NCI-H1930 (cell line): ENCODE measurements around the gene SEPTIN14.
"Not testable (repeated sequence)": the region's sequence is repeated elsewhere in the genome, so short reads cannot be mapped to it uniquely, and the experiment has no call there.

Experiments
- DNase-seq, 2 experiments: peaks; one replicate each; lab custom pipeline; 2025; lab: John Stamatoyannopoulos, UW

SEPTIN14 gene

GRCh38 chr7:55784151-55784550 lies 78.4 kb downstream of the SEPTIN14 start:
- DNase-seq = no peak

DNA sequence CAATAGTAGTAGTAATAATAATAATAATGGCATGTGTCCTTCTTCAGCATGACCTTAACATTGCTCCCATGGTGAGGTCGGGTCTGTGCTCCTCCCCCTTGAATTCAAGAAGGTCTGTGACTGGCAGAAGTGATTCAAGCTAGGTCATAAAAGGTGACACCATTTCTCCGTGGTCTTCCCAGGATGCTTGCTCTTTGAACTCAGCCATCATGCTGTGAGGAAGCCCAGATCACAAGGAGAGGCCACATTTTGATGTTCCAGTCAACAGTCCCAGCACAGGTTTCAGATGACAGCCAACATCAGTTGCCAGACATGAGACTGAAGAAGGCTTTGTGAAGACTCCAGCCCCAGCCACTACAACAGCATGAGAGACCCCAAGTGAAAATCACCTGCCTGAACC lies 83.9 kb downstream of the SEPTIN14 start:
- no peak for DNase-seq

GRCh38 chr7:55776196-55776595 lies 86.4 kb downstream of the SEPTIN14 start:
- no peak for DNase-seq

DNA sequence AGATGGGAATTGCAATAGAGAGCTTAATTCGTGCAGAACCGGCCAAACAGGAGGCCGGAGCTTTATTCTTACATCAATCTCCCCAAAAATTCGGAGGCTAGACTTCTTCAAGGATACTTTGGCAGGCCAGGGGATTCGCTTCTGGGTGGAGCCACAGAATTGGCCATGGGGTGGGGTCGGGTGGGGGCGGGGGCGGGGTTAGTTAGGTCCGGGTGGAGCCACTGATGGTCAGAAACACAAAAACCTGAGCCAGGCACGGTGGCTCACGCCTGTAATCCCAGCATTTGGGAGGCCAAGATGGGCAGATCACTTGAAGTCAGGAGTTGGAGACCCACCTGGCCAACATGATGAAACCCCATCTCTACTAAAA lies 87.5 kb downstream of the SEPTIN14 start:
- DNase-seq = no peak

GRCh38 chr7:55774327-55775050 lies 88.1 kb downstream of the SEPTIN14 start:
- DNase-seq = peak; percentile 2 to 46

DNA sequence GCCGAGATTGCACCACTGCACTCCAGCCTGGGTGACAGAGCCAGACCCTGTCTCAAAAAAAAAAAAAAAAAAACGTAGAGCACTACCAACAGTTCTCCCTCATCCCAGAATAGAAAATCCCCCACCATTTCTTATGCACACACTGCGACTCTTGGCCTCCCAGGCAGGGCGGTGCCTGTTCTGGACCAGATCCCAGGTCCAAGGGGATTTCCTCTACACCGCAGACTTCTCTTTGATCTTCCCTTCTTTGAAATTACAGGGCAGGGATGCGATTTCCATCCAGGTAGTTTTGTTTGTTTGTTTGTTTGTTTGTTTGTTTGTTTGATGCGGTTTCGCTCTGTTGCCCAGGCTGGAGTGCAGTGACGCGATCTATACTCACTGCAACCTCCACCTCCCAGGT lies 91.8 kb downstream of the SEPTIN14 start:
- DNase-seq = no peak

- not testable (repeated sequence) for DNase-seq
Measured at GRCh38 chr7:55753274-55753862, 109.2 kb downstream of the SEPTIN14 start.

DNA sequence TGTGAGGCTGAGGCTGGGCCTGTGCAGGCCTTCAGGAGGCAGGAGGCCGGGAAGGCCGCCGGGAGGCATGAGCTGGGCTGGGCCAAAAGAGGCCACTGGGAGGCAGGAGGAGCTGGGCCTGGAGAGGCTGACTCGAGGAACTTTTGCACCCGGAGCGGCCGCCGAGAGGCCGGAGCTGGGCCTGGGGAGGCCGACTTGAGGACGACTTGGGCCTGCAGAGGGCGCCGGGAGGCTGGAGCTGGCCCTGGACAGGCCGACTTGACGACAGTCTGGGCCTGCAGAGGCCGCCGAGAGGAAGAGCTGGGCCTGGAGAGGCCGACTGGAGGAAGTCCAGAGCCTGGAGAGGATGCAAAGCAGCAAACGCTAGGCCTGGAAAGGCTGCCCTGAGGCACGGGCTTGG lies 117.8 kb downstream of the SEPTIN14 start:
- not testable (repeated sequence) for DNase-seq
